Tibial nerve (tissue), 4 donors: ENCODE data around the gene ABLIM2. TPM values are rescaled to one million over a fixed set of nuclear protein-coding genes. Genes with fewer than 3 reads are reported as not detected.

Experiments used
- DNase-seq, 2 donors: peaks; one replicate each; pipeline ENCODE4 v3.0.0-alpha.2; 2019; ENCODE audit warnings: low spot score in 2 of 2
- H3K27ac ChIP-seq, 4 donors: fragments of 200-600 bp; sonication (generic) in 3 of 4; one replicate each; pipeline ENCODE4 v1.5.1; 2017 to 2019; ENCODE audit warnings: mild to moderate bottlenecking in 1 of 4
- H3K27me3 ChIP-seq, 2 donors: fragments of 200-600 bp; sonication (generic) in 1 of 2; one replicate each; pipeline versions ENCODE4 v1.5.1 to v1.6.0; 2017 to 2019
- H3K36me3 ChIP-seq, 3 donors: fragments of 200-600 bp; sonication (generic); one replicate each; pipeline ENCODE4 v1.5.1; 2018 to 2019
- H3K4me1 ChIP-seq, 4 donors: fragments of 200-600 bp; sonication (generic) in 3 of 4; one replicate each; pipeline ENCODE4 v1.5.1; 2017 to 2019
- H3K4me3 ChIP-seq, 4 donors: fragments of 200-600 bp; sonication (generic) in 3 of 4; one replicate each; pipeline ENCODE4 v1.5.1; 2017 to 2019; ENCODE audit warnings: mild to moderate bottlenecking in 1 of 4, moderate library complexity in 1 of 4
- H3K9me3 ChIP-seq, 4 donors: fragments of 200-600 bp; sonication (generic) in 3 of 4; one replicate each; pipeline ENCODE4 v1.5.1; 2017 to 2019
- CTCF ChIP-seq, 5 experiments: fragments of 200-600 bp in 3 of 5; fragments of 450-650 bp in 2 of 5; sonication (generic) in 3 of 5; IDR thresholded peaks; one replicate each; pipeline ENCODE4 v1.5.1; 2016 to 2019; ENCODE audit warnings: antibody characterized with exemption in 5 of 5, mild to moderate bottlenecking in 3 of 5, moderate library complexity in 2 of 5
- EP300 ChIP-seq, 2 donors: sonication (generic); formaldehyde crosslinking; IDR thresholded peaks; one replicate each; pipeline ENCODE4 v1.6.1; 2017; ENCODE audit warnings: antibody characterized with exemption in 2 of 2, mild to moderate bottlenecking in 1 of 2
- POLR2A ChIP-seq, 2 donors: fragments of 450-650 bp; IDR thresholded peaks; one replicate each; pipeline ENCODE4 v1.6.1; 2017; ENCODE audit warnings: antibody characterized with exemption in 2 of 2, mild to moderate bottlenecking in 2 of 2, moderate library complexity in 2 of 2
- WGBS, 2 donors: methylation state at CpG; one replicate each; pipeline ENCODE4 v1.1.5; 2018; 5-methylcytosine and 5-hydroxymethylcytosine counted together
- total RNA-seq, 4 donors: library from RNA; depleted of rRNA; stranded (reverse); fragments of >200 nt; gene quantifications; one replicate each; pipeline ENCODE4 v1.1.0, GENCODE V29; 2016

The ABLIM2 gene
- total RNA-seq, 4 donors from 2014 or later, result 29.1 to 125 (median 41.7) TPM

GRCh38 chr4:8146157-8146556 is 12.5 kb downstream of the ABLIM2 start:
- H3K27ac ChIP-seq, result no peak overlapping the region
- DNase-seq, result no peak
- 79 to 83% methylated on average over 9 of the region's 9 CpGs for WGBS, 2 donors
- peaks cover 0 to 9% (median 0%) of the 10 kb centered on the region in 4 donors for H3K4me1 ChIP-seq
- TF ChIP-seq POLR2A (IDR thresholded peaks at IDR 0.05) (no peak), CTCF (IDR thresholded peaks at IDR 0.05) (no peak), EP300 (IDR thresholded peaks at IDR 0.05) (no peak)
- H3K9me3 ChIP-seq, result no peaks in the 10 kb centered on the region
- peaks cover 0 to 17% (median 0%) of the 10 kb centered on the region in 3 donors for H3K36me3 ChIP-seq
- H3K4me3 ChIP-seq, result no peak overlapping the region
- H3K27me3 ChIP-seq, result peaks cover 0 to 24% of the 10 kb centered on the region in 2 donors

- H3K4me3 ChIP-seq, result no peak overlapping the region
- no peak for DNase-seq
- peaks cover 0 to 9% (median 0%) of the 10 kb centered on the region in 3 donors for H3K36me3 ChIP-seq
- H3K27ac ChIP-seq, result no peak overlapping the region
- peaks cover 0 to 10% (median 0%) of the 10 kb centered on the region in 4 donors for H3K9me3 ChIP-seq
- WGBS, 2 donors, result 40 to 47% methylated on average over 15 of the region's 15 CpGs
- TF ChIP-seq POLR2A (IDR thresholded peaks at IDR 0.05) (no peak), CTCF (IDR thresholded peaks at IDR 0.05) (no peak), EP300 (IDR thresholded peaks at IDR 0.05) (no peak)
- H3K4me1 ChIP-seq, result peaks cover 0 to 9% (median 0%) of the 10 kb centered on the region in 4 donors
- H3K27me3 ChIP-seq, result peaks cover 0 to 24% of the 10 kb centered on the region in 2 donors
Observed at GRCh38 chr4:8144359-8144758, 14.3 kb downstream of the ABLIM2 start.

GRCh38 chr4:8143392-8144140 is 15.0 kb downstream of the ABLIM2 start:
- peaks cover 0 to 17% (median 0%) of the 10 kb centered on the region in 4 donors for H3K9me3 ChIP-seq
- H3K4me1 ChIP-seq, result peaks cover 0 to 9% (median 0%) of the 10 kb centered on the region in 4 donors
- H3K4me3 ChIP-seq, result no peak overlapping the region
- no peak for DNase-seq
- peaks cover 0 to 8% (median 0%) of the 10 kb centered on the region in 3 donors for H3K36me3 ChIP-seq
- no peak for TF ChIP-seq CTCF (IDR thresholded peaks at IDR 0.05)
- no peak for TF ChIP-seq EP300 (IDR thresholded peaks at IDR 0.05)
- no peak overlapping the region for H3K27ac ChIP-seq
- 75 to 78% methylated on average over 8 to 11 of the region's 11 CpGs for WGBS, 2 donors
- peaks cover 0 to 24% of the 10 kb centered on the region in 2 donors for H3K27me3 ChIP-seq

- H3K27ac ChIP-seq, result no peak overlapping the region
- H3K4me3 ChIP-seq, result no peak overlapping the region
- 70 to 82% methylated on average over 7 to 9 of the region's 9 CpGs for WGBS, 2 donors
- H3K4me1 ChIP-seq, result peaks cover 0 to 9% (median 0%) of the 10 kb centered on the region in 4 donors
- TF ChIP-seq POLR2A (IDR thresholded peaks at IDR 0.05) (no peak), CTCF (IDR thresholded peaks at IDR 0.05) (no peak), EP300 (IDR thresholded peaks at IDR 0.05) (no peak)
- peaks cover 0 to 25% (median 0%) of the 10 kb centered on the region in 4 donors for H3K9me3 ChIP-seq
- peaks cover 0 to 24% of the 10 kb centered on the region in 2 donors for H3K27me3 ChIP-seq
- no peak for DNase-seq
- H3K36me3 ChIP-seq, result no peaks in the 10 kb centered on the region
Observed at GRCh38 chr4:8142556-8142955, 16.1 kb downstream of the ABLIM2 start.

GRCh38 chr4:8141935-8142334 is 16.7 kb downstream of the ABLIM2 start:
- H3K4me1 ChIP-seq, result peaks cover 0 to 9% (median 0%) of the 10 kb centered on the region in 4 donors
- no peaks in the 10 kb centered on the region for H3K36me3 ChIP-seq
- 94 to 96% methylated on average over 8 to 9 of the region's 9 CpGs for WGBS, 2 donors
- no peak overlapping the region for H3K4me3 ChIP-seq
- no peak overlapping the region for H3K27ac ChIP-seq
- peaks cover 0 to 24% of the 10 kb centered on the region in 2 donors for H3K27me3 ChIP-seq
- no peak for TF ChIP-seq POLR2A (IDR thresholded peaks at IDR 0.05)
- no peak for TF ChIP-seq EP300 (IDR thresholded peaks at IDR 0.05)
- TF ChIP-seq CTCF (IDR thresholded peaks at IDR 0.05), result no peak
- H3K9me3 ChIP-seq, result peaks cover 0 to 25% (median 0%) of the 10 kb centered on the region in 4 donors
- no peak for DNase-seq
